ENCODE results near the gene PLEKHA6.

PLEKHA6 gene, protein sequence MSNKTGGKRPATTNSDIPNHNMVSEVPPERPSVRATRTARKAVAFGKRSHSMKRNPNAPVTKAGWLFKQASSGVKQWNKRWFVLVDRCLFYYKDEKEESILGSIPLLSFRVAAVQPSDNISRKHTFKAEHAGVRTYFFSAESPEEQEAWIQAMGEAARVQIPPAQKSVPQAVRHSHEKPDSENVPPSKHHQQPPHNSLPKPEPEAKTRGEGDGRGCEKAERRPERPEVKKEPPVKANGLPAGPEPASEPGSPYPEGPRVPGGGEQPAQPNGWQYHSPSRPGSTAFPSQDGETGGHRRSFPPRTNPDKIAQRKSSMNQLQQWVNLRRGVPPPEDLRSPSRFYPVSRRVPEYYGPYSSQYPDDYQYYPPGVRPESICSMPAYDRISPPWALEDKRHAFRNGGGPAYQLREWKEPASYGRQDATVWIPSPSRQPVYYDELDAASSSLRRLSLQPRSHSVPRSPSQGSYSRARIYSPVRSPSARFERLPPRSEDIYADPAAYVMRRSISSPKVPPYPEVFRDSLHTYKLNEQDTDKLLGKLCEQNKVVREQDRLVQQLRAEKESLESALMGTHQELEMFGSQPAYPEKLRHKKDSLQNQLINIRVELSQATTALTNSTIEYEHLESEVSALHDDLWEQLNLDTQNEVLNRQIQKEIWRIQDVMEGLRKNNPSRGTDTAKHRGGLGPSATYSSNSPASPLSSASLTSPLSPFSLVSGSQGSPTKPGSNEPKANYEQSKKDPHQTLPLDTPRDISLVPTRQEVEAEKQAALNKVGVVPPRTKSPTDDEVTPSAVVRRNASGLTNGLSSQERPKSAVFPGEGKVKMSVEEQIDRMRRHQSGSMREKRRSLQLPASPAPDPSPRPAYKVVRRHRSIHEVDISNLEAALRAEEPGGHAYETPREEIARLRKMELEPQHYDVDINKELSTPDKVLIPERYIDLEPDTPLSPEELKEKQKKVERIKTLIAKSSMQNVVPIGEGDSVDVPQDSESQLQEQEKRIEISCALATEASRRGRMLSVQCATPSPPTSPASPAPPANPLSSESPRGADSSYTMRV

DNA sequence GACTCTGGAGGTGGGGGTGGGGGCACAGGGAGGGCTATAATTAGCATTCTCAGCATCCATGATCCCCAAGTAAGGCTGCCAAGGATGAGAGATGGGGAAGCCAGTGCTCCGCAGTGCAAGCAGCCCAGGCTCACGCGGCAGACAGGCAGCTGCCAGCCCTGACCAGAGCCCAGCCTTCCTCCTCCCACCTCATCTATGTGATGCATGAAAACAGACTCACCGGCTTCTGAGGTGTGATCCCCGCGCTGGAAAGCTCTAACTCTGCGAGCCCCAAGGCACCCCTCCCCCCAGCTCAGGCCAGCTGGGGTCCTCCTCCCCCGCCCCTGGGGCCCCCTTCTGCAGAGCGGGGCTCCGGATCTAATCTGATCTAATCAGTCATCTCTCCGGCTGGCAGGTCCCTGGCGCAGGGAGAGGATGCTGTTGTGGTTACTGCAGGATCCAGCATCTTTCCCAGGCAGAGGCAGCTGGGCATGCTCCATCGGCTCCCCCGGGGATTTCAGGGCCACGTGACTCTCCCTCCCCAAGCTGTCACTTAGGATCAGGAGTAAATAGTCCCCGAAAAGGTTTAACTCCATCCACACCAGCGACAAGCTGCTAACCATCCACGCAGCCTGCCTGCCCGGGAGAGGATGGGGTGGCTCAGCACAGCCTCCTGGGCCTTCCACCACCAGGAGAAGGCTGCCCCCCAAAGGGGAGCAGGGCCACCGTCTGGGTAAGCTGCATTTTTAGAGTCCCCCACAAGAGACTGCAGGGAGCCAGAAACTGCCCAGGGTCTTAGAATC lies at the start of gene PLEKHA6:
Gene PLEKHA6, minus strand, starts transcription at position 456 of the 782 bp plus-strand sequence. CDS start 86,202 bp downstream, outside the sequence.
- DNase-seq (ENCODE audit: low read depth in 2 of 2): no peak

- no peak for DNase-seq (ENCODE audit: low read depth in 2 of 2)
These were observed 49.4 kb upstream of the PLEKHA6 start for GRCh38 chr1:204409123-204409522.

- no peak for DNase-seq (ENCODE audit: low read depth in 2 of 2)
These were observed 48.9 kb upstream of the PLEKHA6 start for GRCh38 chr1:204408602-204409001.

DNA sequence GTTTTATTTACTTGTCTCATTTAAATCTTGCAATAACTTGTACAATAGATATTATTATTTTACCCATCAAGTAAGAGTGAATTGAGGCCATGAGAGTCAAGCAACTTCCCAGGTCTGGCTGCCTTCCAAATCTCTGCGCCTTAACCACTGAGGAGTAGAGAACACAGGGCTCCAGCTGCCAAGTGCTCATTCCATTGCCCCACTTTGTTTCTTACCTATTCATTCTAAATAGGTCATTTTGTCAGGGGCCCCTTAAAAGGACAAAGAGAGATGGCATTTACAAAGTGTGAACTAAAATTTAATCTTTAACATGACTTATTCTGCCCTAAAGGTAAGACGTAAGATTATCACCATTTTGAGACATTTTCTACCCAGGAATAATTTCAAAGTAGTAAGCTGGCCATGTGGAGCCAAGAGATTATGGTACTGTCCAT lies 48.4 kb upstream of the PLEKHA6 start:
- DNase-seq (ENCODE audit: low read depth in 2 of 2): no peak

- DNase-seq (ENCODE audit: low read depth in 2 of 2): no peak
These were observed 47.7 kb upstream of the PLEKHA6 start for GRCh38 chr1:204407295-204407971.

- DNase-seq (ENCODE audit: low read depth in 2 of 2): no peak
These were observed 46.9 kb upstream of the PLEKHA6 start for GRCh38 chr1:204406621-204407020.

- no peak for DNase-seq (ENCODE audit: low read depth in 2 of 2)
These were observed 46.3 kb upstream of the PLEKHA6 start for GRCh38 chr1:204405988-204406387.

GRCh38 chr1:204404629-204405028 lies 44.9 kb upstream of the PLEKHA6 start:
- no peak for DNase-seq (ENCODE audit: low read depth in 2 of 2)

- no peak for DNase-seq (ENCODE audit: low read depth in 2 of 2)
These were observed 42.7 kb upstream of the PLEKHA6 start for GRCh38 chr1:204402391-204402790.

- no peak for DNase-seq (ENCODE audit: low read depth in 2 of 2)
These were observed 42.0 kb upstream of the PLEKHA6 start for GRCh38 chr1:204401730-204402129.

GRCh38 chr1:204400882-204401510 lies 41.3 kb upstream of the PLEKHA6 start:
- DNase-seq (ENCODE audit: low read depth in 2 of 2): no peak

- DNase-seq (ENCODE audit: low read depth in 2 of 2): no peak
These were observed 38.7 kb upstream of the PLEKHA6 start for GRCh38 chr1:204398197-204399125.

GRCh38 chr1:204396015-204396583 lies 36.4 kb upstream of the PLEKHA6 start:
- no peak for DNase-seq (ENCODE audit: low read depth in 2 of 2)

DNA sequence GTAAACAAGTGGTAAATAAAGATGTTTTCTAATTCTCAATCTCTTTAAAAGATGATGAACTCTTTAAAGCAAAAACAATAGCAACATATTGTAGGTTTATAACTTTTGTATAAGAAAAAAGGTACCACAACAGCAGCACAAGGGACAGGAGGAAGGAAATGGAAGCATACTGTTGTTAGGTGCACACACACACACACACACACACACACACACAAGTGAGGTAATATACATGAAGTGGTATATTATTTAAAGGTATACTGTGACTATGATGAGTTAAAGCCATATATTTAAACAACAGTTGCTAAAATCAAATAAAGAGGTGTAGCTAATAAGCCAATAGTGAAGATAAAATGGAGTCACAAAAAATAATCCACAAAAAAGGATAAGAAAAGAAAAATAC lies 31.9 kb upstream of the PLEKHA6 start:
- DNase-seq (ENCODE audit: low read depth in 2 of 2): no peak

DNA sequence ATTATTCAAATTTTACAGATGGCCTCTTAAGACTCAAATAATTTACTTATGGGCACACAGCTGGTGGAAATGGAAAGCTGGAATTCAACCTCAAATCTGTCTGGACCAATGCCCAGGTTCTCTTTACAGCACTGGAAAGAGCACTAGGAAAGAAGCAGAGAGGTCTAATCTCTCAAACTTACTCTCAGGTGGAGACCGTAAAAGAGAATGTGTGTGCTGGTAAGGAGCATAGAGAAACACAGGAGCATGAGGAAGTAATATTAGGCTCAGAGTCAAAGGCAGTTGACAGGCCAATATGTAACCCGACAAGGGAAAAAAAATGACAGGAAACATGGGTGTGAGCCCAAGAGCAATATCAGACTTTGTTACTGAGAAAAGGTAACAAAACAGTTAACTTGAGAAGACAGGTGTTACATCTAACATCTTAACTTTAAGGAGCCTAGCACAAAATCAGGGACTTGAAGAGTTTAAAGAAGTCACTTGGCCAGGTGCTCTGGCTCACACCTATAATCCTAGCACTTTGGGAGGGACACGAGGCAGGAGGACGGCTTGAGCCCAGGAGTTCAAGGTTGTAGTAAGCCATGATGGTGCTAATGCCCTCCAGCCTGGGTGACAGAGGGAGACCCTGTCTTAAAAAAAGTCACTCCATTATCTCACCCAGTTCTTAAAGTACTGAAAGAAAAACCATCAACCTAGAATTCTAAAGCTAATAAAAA lies 31.2 kb upstream of the PLEKHA6 start:
- no peak for DNase-seq (ENCODE audit: low read depth in 2 of 2)

DNA sequence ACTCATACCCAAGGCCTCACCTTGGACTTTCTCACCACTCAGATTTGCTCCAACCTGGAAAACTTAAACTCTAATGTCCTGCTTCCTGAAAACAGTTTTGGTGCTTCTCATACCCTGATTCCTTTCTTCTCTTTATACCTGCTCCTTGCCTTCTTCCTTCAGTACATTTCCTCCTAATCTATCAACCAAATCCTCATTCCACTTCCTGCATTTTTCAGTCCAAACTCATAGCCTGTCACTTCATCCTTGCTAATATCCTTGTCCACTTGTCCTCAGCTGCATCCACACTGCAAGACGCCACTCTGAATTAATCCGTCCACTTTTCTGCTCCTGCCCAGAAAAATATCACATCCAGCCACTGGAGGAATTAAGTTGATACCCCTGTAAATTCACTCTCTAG lies 26.0 kb upstream of the PLEKHA6 start:
- DNase-seq (ENCODE audit: low read depth in 2 of 2): no peak

DNA sequence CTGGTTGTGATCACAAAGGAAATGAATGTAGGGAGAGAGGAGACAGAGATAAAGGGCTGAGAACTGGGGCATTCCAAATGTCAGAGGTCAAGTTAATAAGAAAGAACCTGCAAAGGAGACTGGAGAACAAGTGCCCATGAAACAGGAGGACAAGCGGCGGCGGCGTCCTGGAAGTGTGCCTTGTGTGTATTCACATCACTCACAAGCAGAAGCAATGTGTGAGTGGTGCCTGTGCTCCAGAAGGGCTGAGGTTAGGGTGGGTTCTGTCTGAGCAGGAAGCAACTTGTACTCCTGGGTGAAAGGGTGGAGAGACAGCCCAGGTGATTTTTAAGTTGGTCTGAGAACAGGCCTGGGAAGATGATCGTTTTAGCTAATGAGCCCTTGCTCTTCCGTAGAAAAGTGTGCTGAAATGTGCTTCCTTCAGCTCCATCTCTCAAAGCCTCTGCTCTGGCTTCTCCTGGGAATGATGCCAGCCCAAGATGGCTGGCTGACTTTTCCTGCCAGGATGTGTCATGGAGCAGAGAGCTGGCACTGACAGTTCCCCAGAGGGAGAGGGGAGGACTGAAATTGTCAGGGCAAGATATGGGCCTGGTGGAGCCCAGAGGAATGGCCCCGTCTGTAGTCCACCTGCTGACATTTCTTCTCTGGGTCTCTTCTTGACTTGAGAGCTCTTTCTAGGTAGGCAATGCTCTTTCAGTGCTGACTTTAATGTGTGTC lies 25.1 kb upstream of the PLEKHA6 start:
- no peak for DNase-seq (ENCODE audit: low read depth in 2 of 2)

Data from stimulated activated CD8-positive, alpha-beta memory T cell treated with anti-CD3 and anti-CD28 coated beads, Interleukin-2, amount 100 ng/mL, for 1 hour (primary cell).